Right ventricle myocardium inferior (tissue), 1 donor: ENCODE data around the gene LRP5. TPM values are rescaled to one million over a fixed set of nuclear protein-coding genes. Genes with fewer than 3 reads are reported as not detected.
"Not testable (repeated sequence)": the region's sequence is repeated elsewhere in the genome, so short reads cannot be mapped to it uniquely, and the experiment has no call there.

ENCODE experiments used
- ATAC-seq: fragments of 200-7000 bp; cut with Tn5 transposase; one replicate; pipeline ENCODE4 v1.9.1; 2020; ENCODE audit warnings: mild to moderate bottlenecking, moderate library complexity
- DNase-seq: peaks from one replicate; pipeline ENCODE4 v3.0.0; 2021; ENCODE audit errors: missing footprints
- intact Hi-C: fragments of 100-400 bp; cut with DNase I; formaldehyde crosslinking; loops from one replicate; pipeline ENCODE4 v1.11.0; 2022
- total RNA-seq: library from RNA; stranded (reverse); fragmentation: NEBNext Ultra II Directional; extraction: Animal tissue kit (Norgen Biotek cat#: 25700); gene quantifications from one replicate; pipeline ENCODE4 v1.2.1, GENCODE V29; 2021
- donor health status: DM: no; HTN: yes; CAD: no; lungs with severe emphysema.

The LRP5 gene
- total RNA-seq, 1 donor from 2014 or later = 61.6 TPM

DNA sequence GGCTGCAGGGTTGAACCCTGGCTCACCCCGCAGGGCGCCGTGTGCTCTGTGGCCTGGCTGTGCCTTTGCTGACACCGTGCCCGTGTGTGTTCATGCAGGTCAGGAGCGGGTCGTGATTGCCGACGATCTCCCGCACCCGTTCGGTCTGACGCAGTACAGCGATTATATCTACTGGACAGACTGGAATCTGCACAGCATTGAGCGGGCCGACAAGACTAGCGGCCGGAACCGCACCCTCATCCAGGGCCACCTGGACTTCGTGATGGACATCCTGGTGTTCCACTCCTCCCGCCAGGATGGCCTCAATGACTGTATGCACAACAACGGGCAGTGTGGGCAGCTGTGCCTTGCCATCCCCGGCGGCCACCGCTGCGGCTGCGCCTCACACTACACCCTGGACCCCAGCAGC is 101.2 kb downstream of the LRP5 start:
- intact Hi-C loops = no loop called here
- ATAC-seq (peak; percentile 32), DNase-seq (peak; percentile 65)

DNA sequence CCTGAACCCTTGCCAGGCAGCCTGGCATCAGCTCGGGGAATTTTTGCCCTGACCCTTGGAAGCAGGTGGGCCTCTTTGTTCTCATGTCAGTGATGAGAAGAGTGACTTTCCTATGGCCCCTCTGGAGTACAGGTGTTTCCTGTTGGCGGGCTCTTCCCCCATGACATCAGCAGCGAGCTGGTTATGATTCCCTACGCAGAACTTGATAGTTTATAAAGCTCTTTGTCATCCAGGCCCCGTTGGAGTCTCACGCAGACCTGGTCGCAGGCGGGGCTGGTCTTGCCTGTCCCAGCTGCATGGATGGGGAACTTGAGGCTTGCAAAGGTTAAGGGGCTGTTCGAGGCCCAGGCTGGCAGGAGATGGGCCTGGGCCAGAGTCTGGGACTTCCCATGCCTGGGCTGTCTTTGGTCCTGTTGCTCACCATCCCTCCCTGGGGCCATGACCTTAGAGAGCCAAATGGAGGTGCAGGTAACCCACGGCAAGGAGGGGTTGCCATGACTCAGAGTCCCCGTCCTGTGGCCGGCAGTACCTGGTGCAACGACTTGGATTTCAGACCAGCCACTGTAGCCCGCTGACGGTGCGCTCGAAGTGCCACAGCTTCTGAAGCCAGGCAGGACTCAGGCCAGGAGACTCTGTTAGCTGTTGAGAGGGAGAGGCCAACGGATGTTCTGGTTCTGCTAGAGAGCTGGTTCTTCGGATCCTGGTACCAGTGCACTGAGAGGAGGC is 102.3 kb downstream of the LRP5 start:
- ATAC-seq = no peak
- peak; percentile 42 for DNase-seq
- intact Hi-C loops = no loop called here

DNA sequence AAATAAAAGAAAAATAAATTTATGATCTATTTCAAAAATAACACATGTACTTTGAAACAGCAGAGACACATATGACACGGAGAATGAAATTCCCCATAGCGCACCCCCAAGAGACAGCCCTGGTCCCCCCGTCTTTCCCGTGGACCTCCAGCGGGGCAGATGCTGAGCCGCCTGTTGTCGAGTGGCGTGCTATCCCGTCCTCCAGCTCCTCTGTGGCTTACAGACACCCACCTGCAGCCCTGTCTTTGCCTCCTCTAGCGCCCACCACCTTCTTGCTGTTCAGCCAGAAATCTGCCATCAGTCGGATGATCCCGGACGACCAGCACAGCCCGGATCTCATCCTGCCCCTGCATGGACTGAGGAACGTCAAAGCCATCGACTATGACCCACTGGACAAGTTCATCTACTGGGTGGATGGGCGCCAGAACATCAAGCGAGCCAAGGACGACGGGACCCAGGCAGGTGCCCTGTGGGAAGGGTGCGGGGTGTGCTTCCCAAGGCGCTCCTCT is 103.7 kb downstream of the LRP5 start:
- DNase-seq = no peak
- ATAC-seq = no peak
- intact Hi-C loops = no loop called here

DNA sequence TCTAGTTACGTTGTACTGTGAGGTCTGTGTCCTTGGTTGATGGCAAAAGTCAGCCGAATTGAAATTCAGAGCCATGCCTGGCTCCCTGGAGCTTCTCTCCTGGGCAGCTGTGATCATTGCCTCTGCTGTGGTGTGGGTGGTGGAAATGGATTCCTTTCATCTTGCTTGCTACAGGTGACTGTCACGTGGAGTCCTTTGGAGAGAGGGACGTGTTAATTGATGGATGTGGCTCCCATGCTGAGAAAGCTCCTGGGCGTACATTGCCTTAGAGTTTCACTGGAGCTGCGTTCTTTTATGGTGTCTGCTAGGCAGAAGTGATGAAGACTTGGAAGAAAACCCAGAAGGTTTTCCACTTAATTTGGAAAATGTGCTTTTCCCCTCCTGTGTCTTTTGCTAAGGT is 106.3 kb downstream of the LRP5 start:
- DNase-seq = no peak
- ATAC-seq = no peak
- intact Hi-C loops = no loop called here

DNA sequence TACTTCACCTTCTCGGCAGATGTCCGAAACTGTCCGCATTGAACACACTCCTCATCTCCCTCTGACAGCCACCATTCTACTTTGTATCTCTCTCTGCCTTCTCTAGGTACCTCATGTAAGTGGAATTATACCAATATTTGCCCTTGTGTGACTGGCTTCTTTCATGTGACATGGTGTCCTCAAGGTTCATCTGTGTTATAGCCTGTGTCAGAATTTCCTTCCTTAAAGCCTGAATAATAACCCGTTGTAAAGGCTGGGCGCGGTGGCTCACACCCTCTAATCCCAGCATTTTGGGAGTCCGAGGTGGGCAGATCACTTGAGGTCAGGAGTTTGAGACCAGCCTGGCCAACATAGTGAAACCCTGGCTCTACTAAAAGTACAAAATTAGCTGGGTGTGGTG is 107.8 kb downstream of the LRP5 start:
- no peak for ATAC-seq
- intact Hi-C loops = no loop called here
- DNase-seq = no peak

DNA sequence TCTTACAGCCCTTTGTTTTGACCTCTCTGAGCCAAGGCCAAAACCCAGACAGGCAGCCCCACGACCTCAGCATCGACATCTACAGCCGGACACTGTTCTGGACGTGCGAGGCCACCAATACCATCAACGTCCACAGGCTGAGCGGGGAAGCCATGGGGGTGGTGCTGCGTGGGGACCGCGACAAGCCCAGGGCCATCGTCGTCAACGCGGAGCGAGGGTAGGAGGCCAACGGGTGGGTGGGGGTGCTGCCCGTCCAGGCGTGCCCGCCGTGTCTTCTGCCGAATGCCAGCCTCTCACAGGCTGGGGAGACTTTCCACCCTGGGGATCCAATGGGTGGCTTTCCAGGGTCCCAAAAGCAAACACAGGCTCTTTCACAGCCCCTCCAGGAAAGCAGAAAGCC is 111.1 kb downstream of the LRP5 start:
- intact Hi-C loops = no loop called here
- peak; percentile 65 for DNase-seq
- no peak for ATAC-seq

DNA sequence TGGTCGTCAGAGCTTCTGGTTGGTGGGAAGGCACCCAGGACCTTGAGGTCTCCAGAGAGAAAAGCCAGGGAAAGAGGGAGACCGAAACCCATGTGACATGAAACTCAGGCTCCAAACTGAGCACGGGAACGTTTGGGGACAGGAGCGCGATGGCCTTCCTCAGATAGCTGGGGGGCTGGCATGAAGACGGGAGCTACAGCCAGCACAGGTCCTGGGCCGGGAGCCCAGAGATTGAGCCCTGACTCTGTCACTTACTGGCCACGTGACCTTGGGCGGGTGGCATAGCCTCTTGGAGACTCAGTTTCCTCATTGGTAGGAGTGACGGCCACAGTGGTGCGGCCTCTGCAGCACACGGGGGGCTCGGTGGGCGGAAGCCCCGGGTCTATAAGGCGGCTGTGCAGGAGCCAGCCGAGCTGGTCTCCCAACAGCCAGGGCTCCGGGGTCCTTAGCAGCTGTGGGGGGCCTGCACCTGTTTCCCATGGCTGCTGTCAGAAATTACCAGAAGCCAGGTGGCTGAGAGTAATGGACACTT is 111.8 kb downstream of the LRP5 start:
- intact Hi-C loops = no loop called here
- ATAC-seq (peak; percentile 23), DNase-seq (no peak)

DNA sequence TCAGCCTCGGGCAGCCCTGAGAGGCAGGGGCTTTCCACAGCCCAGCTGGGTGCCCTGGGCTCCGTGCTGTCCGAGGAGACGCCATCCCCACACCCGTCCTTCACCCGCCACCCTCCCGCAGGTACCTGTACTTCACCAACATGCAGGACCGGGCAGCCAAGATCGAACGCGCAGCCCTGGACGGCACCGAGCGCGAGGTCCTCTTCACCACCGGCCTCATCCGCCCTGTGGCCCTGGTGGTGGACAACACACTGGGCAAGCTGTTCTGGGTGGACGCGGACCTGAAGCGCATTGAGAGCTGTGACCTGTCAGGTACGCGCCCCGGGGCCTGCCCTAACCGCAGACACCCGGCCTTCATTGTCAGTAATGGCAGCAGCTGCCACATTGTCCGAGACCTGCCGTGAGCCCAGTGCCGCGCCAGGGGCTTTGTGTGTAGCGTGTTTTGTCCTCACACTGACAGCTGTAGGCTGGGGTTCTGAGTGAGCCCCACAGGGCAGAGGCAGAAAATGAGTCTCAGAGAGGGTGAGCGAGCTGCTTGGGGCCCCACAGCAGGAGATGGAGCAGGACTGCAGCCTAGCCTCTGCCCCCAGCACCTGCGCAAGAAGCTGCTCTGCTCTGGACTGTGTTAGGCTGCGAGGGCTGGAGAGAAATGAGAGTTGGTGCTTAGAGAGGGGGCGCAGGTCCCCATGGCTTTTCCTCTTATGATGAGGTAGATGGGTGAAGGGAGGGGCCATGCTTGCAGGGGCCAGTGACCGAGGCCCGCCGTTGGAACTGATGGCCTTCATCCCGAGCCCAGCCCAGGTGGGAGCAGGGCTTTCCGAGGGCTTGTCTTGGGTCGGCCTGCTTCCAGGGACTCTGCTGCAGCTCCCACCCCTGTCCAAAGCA is 112.8 kb downstream of the LRP5 start:
- intact Hi-C loops = no loop called here
- ATAC-seq (no peak), DNase-seq (no peak)

DNA sequence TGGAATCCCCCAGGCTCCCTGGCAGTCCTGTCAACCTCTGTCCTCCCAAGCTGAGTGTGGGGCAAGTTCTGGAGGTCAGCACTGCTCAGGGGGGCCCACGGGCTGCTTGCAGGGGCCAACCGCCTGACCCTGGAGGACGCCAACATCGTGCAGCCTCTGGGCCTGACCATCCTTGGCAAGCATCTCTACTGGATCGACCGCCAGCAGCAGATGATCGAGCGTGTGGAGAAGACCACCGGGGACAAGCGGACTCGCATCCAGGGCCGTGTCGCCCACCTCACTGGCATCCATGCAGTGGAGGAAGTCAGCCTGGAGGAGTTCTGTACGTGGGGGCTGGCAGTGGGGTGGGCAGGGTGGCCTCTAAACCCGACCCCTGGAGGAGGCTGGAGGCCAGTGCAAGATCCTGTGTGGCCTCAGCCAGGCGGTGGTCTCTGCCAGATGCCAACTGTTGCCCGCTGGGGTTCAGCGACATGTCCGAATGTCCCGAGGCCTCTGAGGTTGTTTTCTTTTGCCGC is 113.5 kb downstream of the LRP5 start:
- DNase-seq (no peak), ATAC-seq (no peak)
- intact Hi-C loops = no loop called here

DNA sequence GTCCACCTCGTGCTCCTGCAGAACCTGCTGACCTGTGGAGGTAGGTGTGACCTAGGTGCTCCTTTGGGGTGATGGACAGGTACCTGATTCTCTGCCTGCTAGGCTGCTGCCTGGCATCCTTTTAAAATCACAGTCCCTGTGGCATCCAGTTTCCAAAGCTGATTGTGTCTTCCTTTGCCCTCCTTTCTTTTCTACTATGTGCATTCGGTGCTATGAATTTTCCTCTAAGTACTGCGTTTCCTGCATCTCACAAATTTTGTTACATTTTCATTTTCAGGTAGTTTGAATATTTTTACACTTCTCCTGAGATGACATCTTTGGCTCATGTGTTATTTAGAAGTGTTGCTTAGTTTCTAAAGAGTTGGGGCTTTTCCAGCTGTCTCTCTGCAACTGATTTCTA is 117.3 kb downstream of the LRP5 start:
- ATAC-seq = no peak
- intact Hi-C loops = no loop called here

DNA sequence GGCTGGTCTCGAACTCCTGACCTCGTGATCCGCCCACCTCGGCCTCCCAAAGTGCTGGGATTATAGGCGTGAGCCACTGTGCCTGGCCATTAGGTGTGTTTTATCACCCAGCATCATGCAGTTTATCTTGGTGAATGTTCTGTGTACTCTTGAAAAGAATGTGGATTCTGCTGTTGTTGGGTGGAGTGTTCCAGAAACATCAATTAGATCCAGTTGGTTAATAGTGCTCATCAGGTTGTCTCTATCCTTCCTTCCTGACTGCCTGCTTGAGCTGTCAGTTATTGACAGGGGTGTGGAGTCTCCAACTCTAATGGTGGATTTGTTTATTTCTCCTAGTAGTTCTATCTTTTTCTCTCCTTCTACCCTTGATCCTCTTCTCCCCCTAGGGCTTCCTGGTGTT is 118.0 kb downstream of the LRP5 start:
- intact Hi-C loops = no loop called here
- no peak for ATAC-seq

More for the DNA sequence above, 117.3 kb downstream of the LRP5 start:
- DNase-seq = no peak

DNA sequence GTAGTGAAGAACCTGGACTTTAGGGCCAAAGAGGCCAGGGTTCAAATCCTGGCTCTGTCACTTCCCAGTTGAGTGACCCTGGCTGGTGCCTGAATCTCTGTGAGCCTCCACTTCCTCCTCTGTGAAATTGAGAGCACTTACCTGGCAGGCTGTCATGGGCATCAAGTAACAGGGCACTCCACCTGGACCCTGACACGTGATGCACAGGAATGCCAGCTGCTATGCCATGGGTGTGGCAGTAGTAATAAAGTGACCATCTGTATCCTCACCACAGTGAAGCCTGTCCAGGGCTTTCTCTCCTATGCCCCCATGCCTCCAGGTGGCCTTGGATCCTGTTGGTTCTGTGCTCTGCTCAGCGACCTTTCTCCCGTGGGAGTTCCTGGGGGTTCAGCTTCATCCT is 118.4 kb downstream of the LRP5 start:
- intact Hi-C loops = no loop called here
- DNase-seq (no peak), ATAC-seq (no peak)

More for the DNA sequence above, 118.0 kb downstream of the LRP5 start:
- no peak for DNase-seq

DNA sequence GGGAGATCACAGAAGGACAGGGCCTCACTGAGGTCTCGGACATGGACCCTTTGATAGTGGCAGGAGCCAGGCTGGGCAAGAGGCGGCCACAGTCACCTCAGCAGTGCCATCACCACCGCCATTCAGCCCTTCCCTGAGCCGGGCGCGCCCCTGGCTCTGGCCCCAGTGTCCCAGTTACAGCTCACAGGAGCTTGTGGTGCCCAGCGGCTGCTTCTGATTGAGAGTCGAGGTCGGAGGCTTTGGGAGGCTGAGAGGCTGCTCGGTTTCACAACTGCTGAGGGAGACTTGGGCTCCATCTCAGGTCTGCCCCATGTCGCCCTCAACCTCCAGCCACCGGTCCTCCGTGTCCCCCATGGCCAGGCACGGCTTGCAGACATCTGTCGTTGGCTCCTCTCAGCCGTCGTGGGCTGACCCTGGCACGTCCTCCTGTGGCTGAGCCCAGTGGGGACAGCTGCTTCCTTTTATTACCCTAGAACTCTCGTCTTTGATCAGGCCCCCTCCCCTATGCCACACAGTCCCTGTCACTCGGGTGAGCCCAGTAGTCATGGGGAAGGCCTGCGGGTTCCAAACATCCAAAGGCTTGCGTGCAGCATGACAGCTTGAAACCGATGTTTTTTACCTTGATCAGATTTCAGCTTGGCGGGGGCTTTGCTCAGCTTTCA is 119.7 kb downstream of the LRP5 start:
- intact Hi-C loops = no loop called here
- no peak for DNase-seq
- peak; percentile 7 for ATAC-seq

DNA sequence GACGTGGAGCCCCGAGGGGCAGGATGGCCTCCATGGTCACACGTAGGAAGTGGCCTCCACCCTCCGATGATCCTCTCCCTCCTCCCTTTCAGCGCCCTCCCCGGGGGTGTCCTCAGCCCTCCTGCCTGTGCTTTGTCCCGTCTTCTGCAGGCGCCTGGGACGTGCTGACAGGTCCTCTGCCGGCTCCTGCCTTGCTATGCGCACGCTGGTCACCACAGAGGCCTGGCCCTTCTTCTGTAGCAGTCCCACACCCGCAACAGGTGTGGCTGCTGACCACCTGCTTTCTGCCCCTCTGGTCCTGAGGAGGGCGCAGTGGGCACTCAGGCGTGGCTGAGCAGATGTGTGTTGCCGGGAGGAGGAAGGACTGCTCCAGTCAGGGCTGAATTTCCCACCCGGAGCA is 120.5 kb downstream of the LRP5 start:
- peak; percentile 67 for ATAC-seq
- intact Hi-C loops = no loop called here
- DNase-seq = no peak

DNA sequence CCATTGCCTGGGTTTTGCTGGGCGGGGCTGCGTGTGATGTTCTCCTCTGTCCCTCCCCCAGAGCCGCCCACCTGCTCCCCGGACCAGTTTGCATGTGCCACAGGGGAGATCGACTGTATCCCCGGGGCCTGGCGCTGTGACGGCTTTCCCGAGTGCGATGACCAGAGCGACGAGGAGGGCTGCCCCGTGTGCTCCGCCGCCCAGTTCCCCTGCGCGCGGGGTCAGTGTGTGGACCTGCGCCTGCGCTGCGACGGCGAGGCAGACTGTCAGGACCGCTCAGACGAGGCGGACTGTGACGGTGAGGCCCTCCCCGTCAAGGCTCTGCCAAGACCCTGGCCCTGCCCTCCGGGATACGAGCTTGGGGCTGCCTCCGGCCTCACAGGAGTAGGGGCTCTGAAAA is 121.2 kb downstream of the LRP5 start:
- DNase-seq (no peak), ATAC-seq (no peak)
- intact Hi-C loops = no loop called here

DNA sequence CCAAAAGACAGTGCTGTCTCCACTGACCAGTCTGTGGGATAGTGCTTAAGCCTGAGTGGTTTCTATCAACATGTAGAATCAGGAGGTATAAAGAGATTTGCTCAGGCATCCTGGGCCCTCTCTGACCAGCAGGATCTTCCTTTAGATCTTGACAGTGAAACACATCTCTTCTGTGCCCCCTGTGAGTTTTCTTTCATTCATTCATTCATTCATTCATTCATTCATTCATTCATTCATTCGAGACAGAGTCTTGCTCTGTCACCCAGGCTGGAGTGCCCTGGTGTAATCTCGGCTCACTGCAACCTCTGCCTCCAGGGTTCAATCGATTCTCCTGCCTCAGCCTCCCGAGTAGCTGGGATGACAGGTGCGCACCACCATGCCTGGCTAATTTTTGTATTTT is 121.8 kb downstream of the LRP5 start:
- intact Hi-C loops, DNase-seq, ATAC-seq: not testable (repeated sequence)

DNA sequence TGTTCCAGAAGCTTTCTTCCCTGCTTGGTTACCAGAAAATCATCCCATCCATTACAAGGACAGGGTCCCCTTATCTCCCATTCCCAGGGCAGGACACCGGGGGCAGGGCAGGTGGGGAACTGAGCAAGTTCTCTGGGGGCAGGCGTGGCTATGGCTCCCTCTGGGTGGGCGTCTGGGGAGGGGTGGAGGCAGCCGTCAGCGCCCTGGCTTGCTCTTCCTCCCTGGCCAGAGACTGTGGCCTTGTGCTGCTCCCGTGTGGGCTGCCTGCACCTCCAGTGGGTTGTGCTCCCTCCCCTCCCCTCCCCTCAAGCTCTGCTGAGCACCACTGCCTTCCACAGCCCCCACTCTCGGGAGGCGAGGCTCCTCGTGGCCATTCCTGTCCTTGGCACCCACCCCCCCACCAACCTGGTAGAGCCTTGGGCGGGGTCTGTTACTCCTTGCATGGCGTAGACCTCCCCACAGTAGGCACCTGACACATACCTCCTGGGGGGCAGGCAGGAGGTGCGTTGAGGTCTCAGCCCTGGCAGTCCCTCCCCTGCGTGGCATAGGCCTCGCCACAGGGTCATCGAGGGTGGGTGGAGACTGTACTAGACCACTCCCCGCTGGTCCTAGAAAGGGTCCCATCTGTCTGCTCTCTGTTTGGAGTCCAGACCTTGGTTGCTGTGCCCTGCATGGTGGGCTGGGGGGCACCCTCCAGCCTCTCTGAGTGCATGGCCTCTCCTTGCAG is 123.9 kb downstream of the LRP5 start:
- intact Hi-C loops = no loop called here
- ATAC-seq (no peak), DNase-seq (no peak)
